ENCODE data around the gene PTPRM.

GRCh38 chr18:7577706-7578105, 10.6 kb downstream of the PTPRM start:
- TF ChIP-seq EZH2 (IDR thresholded peaks at IDR 0.05; ENCODE audit: insufficient read depth, poor library complexity, severe bottlenecking): no peak
- TF ChIP-seq EZH2phosphoT487 (IDR thresholded peaks at IDR 0.05; ENCODE audit: insufficient read depth, low read depth): no peak
